GM19395 (cell line): ENCODE measurements around the gene NAT9.

ENCODE experiments used
- ATAC-seq: cut with Tn5 transposase; IDR thresholded peaks from one replicate; pipeline ENCODE4 v1.9.1; 2021; ENCODE audit warnings: mild to moderate bottlenecking, moderate library complexity; ENCODE audit not compliant: unreplicated experiment

Gene NAT9

GRCh38 chr17:74746922-74747321 lies 29.2 kb downstream of the NAT9 start:
- no peak for ATAC-seq

GRCh38 chr17:74746376-74746775 lies 29.8 kb downstream of the NAT9 start:
- ATAC-seq = no peak

GRCh38 chr17:74745548-74746177 lies 30.5 kb downstream of the NAT9 start:
- ATAC-seq = no peak

- ATAC-seq = no peak
Measured at GRCh38 chr17:74744714-74745547, 31.2 kb downstream of the NAT9 start.

GRCh38 chr17:74744349-74744713 lies 31.8 kb downstream of the NAT9 start:
- ATAC-seq = no peak

GRCh38 chr17:74743755-74744154 lies 32.4 kb downstream of the NAT9 start:
- no peak for ATAC-seq

- no peak for ATAC-seq
Measured at GRCh38 chr17:74742978-74743545, 33.1 kb downstream of the NAT9 start.

GRCh38 chr17:74742153-74742515 lies 34.0 kb downstream of the NAT9 start:
- ATAC-seq = peak; percentile 53

GRCh38 chr17:74740641-74741387 lies 35.3 kb downstream of the NAT9 start:
- ATAC-seq = no peak

GRCh38 chr17:74740173-74740572 lies 36.0 kb downstream of the NAT9 start:
- ATAC-seq = no peak

- ATAC-seq = no peak
Measured at GRCh38 chr17:74739227-74739831, 36.8 kb downstream of the NAT9 start.

- ATAC-seq = peak; percentile 51
Measured at GRCh38 chr17:74738051-74738996, 37.8 kb downstream of the NAT9 start.

- no peak for ATAC-seq
Measured at GRCh38 chr17:74737299-74738050, 38.7 kb downstream of the NAT9 start.

GRCh38 chr17:74736513-74737298 lies 39.4 kb downstream of the NAT9 start, which contains the start of gene RAB37:
RAB37 (plus strand) TSS chr17:74737256; CDS start chr17:74737273, 17 bp downstream.
- no peak for ATAC-seq

GRCh38 chr17:74734256-74734655 lies 41.9 kb downstream of the NAT9 start:
- ATAC-seq = no peak

- no peak for ATAC-seq
Measured at GRCh38 chr17:74733365-74734122, 42.6 kb downstream of the NAT9 start.

GRCh38 chr17:74732042-74732867 lies 43.9 kb downstream of the NAT9 start:
- ATAC-seq = no peak
